Bronchial epithelial cell (primary cell): Measurements from ENCODE around the gene MAEA. TPM values are rescaled to one million over a fixed set of nuclear protein-coding genes. Genes with fewer than 3 reads are reported as not detected.

Experiments
- DNase-seq: peaks from one replicate; pipeline ENCODE4 v3.0.0-alpha.2; 2010; ENCODE audit warnings: low read depth
- FAIRE-seq: peaks from 2 replicates; lab custom pipeline; 2011; peaks lifted over from hg19 to GRCh38; lab: Jason Lieb, UNC
- H3K27me3 ChIP-seq: 2 replicates; pipeline ENCODE4 v1.5.1; 2011; ENCODE audit warnings: low read length; ENCODE audit not compliant: control insufficient read depth, insufficient read depth
- H3K36me3 ChIP-seq: 2 replicates; pipeline ENCODE4 v1.5.1; 2011; ENCODE audit warnings: low read length; ENCODE audit not compliant: control insufficient read depth, insufficient read depth
- H3K4me3 ChIP-seq: 2 replicates; pipeline ENCODE4 v1.5.1; 2011; ENCODE audit warnings: mild to moderate bottlenecking, low read depth, low read length, control low read depth
- CTCF ChIP-seq: IDR thresholded peaks from 2 replicates; pipeline ENCODE4 v1.5.1; 2011; ENCODE audit warnings: mild to moderate bottlenecking, moderate library complexity, low read length, control low read depth, inconsistent platforms; ENCODE audit not compliant: insufficient read depth, severe bottlenecking
- total RNA-seq: library from RNA; depleted of rRNA; stranded (reverse); fragments of >200 nt; gene quantifications from 2 replicates; pipeline ENCODE4 v1.2.1, GENCODE V29; 2014

The MAEA gene
- total RNA-seq, 1 donor from 2014 or later: 46.1 TPM

DNA sequence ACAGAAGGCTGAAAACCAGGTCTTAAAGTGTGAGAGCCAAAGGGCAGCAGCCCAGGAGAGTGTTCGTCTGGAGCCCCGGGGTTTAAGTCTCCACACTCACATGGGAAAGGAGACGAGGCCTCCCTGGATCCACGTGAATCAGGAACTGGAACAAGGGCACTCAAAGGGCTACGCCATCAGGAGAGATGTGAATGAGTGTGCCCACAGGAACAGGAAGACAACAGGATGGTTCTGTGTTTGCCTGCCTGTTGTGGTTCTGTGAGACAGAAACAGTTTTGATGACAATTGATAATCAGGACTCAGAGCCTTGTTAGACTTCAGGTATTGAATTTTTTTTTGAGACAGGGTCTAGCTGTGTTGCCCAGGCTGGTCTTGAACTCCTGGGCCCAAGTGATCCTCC lies 35.9 kb upstream of the MAEA start:
- FAIRE-seq: no peak
- TF ChIP-seq CTCF: no peak
- Histone ChIP-seq H3K36me3 (no peaks in the 10 kb centered on the region), H3K27me3 (no peaks in the 10 kb centered on the region), H3K4me3 (no peak overlapping the region)
- no peak for DNase-seq

DNA sequence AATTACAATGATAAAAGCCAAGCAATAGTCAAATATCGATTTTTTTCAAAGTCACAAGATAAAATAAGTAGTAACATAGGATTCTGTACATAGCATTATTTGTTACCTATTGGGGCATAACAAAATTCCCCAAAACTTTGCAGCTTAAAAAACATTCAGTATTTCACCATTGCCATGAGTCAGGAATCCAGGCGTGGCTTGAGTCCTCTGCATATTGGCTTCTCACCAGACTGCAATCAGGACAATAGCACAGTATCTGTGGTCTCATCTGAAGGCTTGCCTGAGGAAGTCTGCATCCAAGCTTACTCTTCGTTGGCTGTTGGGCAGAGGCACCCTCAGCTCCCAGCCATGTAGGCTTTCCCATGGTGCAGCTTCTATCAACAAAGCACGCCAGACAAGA lies 34.5 kb upstream of the MAEA start:
- no peak for TF ChIP-seq CTCF
- Histone ChIP-seq H3K4me3 (no peak overlapping the region), H3K27me3 (no peaks in the 10 kb centered on the region), H3K36me3 (no peaks in the 10 kb centered on the region)
- FAIRE-seq: no peak
- peak; percentile 40 for DNase-seq

GRCh38 chr4:1255699-1256098 lies 34.0 kb upstream of the MAEA start:
- TF ChIP-seq CTCF: no peak
- Histone ChIP-seq H3K4me3 (no peak overlapping the region), H3K27me3 (no peaks in the 10 kb centered on the region), H3K36me3 (no peaks in the 10 kb centered on the region)
- FAIRE-seq: no peak
- no peak for DNase-seq

DNA sequence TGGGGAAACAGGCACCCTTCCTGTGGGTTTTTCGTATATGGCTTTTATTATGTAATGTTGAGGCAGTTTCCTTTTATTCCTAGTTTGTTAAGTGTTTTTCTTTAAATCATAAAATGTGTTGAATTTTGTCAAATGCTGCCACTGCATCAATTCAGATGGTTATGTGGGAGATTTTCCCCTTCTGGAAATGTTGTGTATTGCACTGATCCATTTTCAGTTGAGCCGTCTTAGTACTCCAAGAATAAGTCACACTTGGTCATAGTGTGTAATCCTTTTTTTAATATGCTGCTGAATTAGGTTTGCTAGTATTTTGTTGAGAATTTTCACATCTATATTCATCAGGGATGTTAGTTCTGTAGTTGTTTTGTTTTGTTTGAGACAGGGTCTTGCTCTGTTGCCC lies 31.2 kb upstream of the MAEA start:
- Histone ChIP-seq H3K27me3 (no peaks in the 10 kb centered on the region), H3K36me3 (no peaks in the 10 kb centered on the region), H3K4me3 (no peak overlapping the region)
- no peak for TF ChIP-seq CTCF
- FAIRE-seq (no peak), DNase-seq (no peak)

DNA sequence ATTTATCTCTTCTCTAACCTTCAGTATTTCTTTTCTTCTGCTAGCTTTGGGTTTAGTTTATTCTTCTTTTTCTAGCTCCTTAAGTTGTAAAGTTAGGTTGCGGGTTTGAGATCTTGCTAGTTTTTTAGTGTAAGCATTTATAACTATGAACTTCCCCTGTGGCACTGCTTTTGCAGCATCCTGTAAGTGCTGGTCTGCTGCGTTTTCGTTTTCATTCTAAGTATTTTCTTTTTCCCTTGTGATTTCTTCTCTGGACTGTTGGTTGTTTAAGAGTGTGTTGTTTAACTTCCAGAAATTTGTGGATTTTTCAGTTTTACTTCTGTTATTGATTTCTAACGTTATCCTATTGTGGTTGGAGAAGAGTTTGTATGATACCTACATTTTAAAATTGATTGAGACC lies 29.7 kb upstream of the MAEA start:
- Histone ChIP-seq H3K27me3 (no peaks in the 10 kb centered on the region), H3K4me3 (no peak overlapping the region), H3K36me3 (no peaks in the 10 kb centered on the region)
- no peak for TF ChIP-seq CTCF
- FAIRE-seq (no peak), DNase-seq (no peak)

- TF ChIP-seq CTCF: no peak
- Histone ChIP-seq H3K27me3 (no peaks in the 10 kb centered on the region), H3K36me3 (no peaks in the 10 kb centered on the region), H3K4me3 (no peak overlapping the region)
- FAIRE-seq (no peak), DNase-seq (no peak)
These were observed 29.1 kb upstream of the MAEA start for GRCh38 chr4:1260418-1261106.
